HEK293 (cell line): ENCODE measurements around the gene ATP5F1D.

ENCODE experiments used
- RBAK ChIP-seq: fragments of 450-650 bp; formaldehyde crosslinking; IDR thresholded peaks from 2 replicates; pipeline ENCODE4 v1.5.1; 2016; ENCODE audit warnings: missing biosample characterization, missing genetic modification characterization
- ZNF146 ChIP-seq: fragments of 450-650 bp; formaldehyde crosslinking; IDR thresholded peaks from 2 replicates; pipeline ENCODE4 v1.5.1; 2016; ENCODE audit warnings: missing biosample characterization, missing genetic modification characterization
- TF ChIP-seq, protein P1 (sequence below): fragments of 450-650 bp; formaldehyde crosslinking; IDR thresholded peaks from 2 replicates; pipeline ENCODE4 v1.5.1; 2016; ENCODE audit warnings: missing biosample characterization, missing genetic modification characterization

DNA sequence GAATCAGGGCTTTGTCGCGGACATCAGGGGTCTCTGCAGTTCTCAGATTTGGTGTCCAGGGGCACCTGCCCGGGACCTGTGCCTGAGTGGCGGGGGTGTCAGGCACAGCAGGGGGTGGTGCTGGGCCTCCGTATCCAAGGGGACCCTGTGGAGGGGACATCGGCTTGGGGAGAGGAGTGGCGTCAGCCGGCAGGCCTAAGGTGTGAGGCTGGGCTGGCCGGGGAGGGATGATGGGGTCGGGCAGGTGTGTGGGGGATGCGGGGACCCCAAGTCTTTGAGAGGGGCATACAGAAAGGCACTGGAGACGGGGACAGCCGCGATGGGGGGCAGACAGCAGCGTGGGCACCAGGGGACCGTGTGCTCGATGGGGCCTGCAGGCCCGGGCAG lies 46.7 kb downstream of the ATP5F1D start:
- TF ChIP-seq RBAK (tag by site-specific recombination) (no peak), ZNF146 (tag by site-specific recombination) (no peak)
- TF ChIP-seq, protein P1, sequence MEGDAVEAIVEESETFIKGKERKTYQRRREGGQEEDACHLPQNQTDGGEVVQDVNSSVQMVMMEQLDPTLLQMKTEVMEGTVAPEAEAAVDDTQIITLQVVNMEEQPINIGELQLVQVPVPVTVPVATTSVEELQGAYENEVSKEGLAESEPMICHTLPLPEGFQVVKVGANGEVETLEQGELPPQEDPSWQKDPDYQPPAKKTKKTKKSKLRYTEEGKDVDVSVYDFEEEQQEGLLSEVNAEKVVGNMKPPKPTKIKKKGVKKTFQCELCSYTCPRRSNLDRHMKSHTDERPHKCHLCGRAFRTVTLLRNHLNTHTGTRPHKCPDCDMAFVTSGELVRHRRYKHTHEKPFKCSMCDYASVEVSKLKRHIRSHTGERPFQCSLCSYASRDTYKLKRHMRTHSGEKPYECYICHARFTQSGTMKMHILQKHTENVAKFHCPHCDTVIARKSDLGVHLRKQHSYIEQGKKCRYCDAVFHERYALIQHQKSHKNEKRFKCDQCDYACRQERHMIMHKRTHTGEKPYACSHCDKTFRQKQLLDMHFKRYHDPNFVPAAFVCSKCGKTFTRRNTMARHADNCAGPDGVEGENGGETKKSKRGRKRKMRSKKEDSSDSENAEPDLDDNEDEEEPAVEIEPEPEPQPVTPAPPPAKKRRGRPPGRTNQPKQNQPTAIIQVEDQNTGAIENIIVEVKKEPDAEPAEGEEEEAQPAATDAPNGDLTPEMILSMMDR (tag by site-specific recombination), result no peak
